B cell (primary cell): ENCODE measurements around the gene IL34. TPM values are rescaled to one million over a fixed set of nuclear protein-coding genes. Genes with fewer than 3 reads are reported as not detected.

ENCODE experiments used
- ATAC-seq: fragments of 200-7000 bp; cut with Tn5 transposase; one replicate; pipeline ENCODE4 v1.10.0; 2021; ENCODE audit warnings: low read depth, mild to moderate bottlenecking, moderate number of reproducible peaks, moderate library complexity
- CTCF ChIA-PET: fragments of 350-600 bp; sonication (Branson Sonifier 250); formaldehyde crosslinking; loops from one replicate; lab custom pipeline; 2021; ENCODE audit warnings: antibody characterized with exemption, inconsistent platforms; lab: Charles Lee
- POLR2A ChIA-PET: fragments of 350-600 bp; sonication (Branson Sonifier 250); formaldehyde crosslinking; loops from one replicate; lab custom pipeline; 2021; ENCODE audit warnings: antibody characterized with exemption; lab: Charles Lee
- DNase-seq: peaks from one replicate; pipeline ENCODE4 v3.0.0; 2013
- H2AFZ ChIP-seq: 2 replicates; pipeline ENCODE4 v1.6.1; 2012; ENCODE audit warnings: mild to moderate bottlenecking, low read depth, low read length; ENCODE audit not compliant: insufficient read depth, poor library complexity, severe bottlenecking
- H3K27ac ChIP-seq, 2 donors: 1 replicate in 1 of 2; 2 replicates in 1 of 2; pipeline ENCODE4 v1.5.1; 2012 to 2013; ENCODE audit warnings: low read length in 2 of 2, mild to moderate bottlenecking in 2 of 2, moderate library complexity in 1 of 2
- H3K27me3 ChIP-seq, 4 experiments: fragments of 200-600 bp in 1 of 4; sonication (generic) in 1 of 4; replicated peaks in 1 of 4; 1 replicate in 2 of 4; 2 replicates in 2 of 4; pipeline versions ENCODE4 v1.6.1 to v1.7.0; 2013 to 2016; ENCODE audit warnings: low read length in 3 of 4, mild to moderate bottlenecking in 2 of 4, mixed read lengths in 1 of 4, moderate library complexity in 1 of 4; ENCODE audit not compliant: insufficient read depth in 4 of 4, control insufficient read depth in 3 of 4; ENCODE audit errors: control extremely low read depth in 1 of 4
- H3K36me3 ChIP-seq, 2 experiments: replicated peaks in 1 of 2; 1 replicate in 1 of 2; 2 replicates in 1 of 2; pipeline versions ENCODE4 v1.6.1 to v1.7.1; 2013; ENCODE audit warnings: low read length in 1 of 2; ENCODE audit not compliant: insufficient read depth in 2 of 2, control insufficient read depth in 1 of 2; ENCODE audit errors: control extremely low read depth in 1 of 2, extremely low read depth in 1 of 2
- H3K4me1 ChIP-seq, 2 donors: fragments of 200-600 bp in 1 of 2; sonication (generic) in 1 of 2; 1 replicate in 1 of 2; 2 replicates in 1 of 2; pipeline versions ENCODE4 v1.5.1 to v1.6.1; 2013 to 2017; ENCODE audit warnings: low read length in 2 of 2; ENCODE audit not compliant: control insufficient read depth in 2 of 2, insufficient read depth in 2 of 2
- H3K4me2 ChIP-seq: replicated peaks from 2 replicates; pipeline ENCODE3; 2012; ENCODE audit warnings: mild to moderate bottlenecking, low read depth, low read length; ENCODE audit not compliant: poor library complexity, severe bottlenecking
- H3K4me3 ChIP-seq, 5 experiments: fragments of 200-600 bp in 1 of 5; sonication (generic) in 1 of 5; 1 replicate in 3 of 5; 2 replicates in 2 of 5; pipeline versions ENCODE4 v1.5.1 to v1.7.0; 2011 to 2016; ENCODE audit warnings: low read length in 4 of 5, mild to moderate bottlenecking in 4 of 5, low read depth in 2 of 5, control low read depth in 1 of 5, moderate library complexity in 1 of 5; ENCODE audit not compliant: insufficient read depth in 1 of 5; ENCODE audit errors: control extremely low read depth in 1 of 5, extremely low read depth in 1 of 5
- H3K79me2 ChIP-seq: fragments of 200-600 bp; sonication (generic); one replicate; pipeline ENCODE4 v1.6.0; 2016; ENCODE audit warnings: low read length; ENCODE audit not compliant: control insufficient read depth, insufficient read depth
- H3K9ac ChIP-seq: fragments of 200-600 bp; sonication (generic); 2 replicates; pipeline ENCODE4 v1.6.1; 2017; ENCODE audit warnings: mild to moderate bottlenecking, low read length, moderate library complexity
- H3K9me3 ChIP-seq, 3 donors: one replicate each; pipeline versions ENCODE4 v1.6.1 to v1.7.1; 2013; ENCODE audit warnings: low read length in 2 of 3; ENCODE audit not compliant: control insufficient read depth in 2 of 3, insufficient read depth in 1 of 3; ENCODE audit errors: control extremely low read depth in 1 of 3
- H4K20me1 ChIP-seq: 2 replicates; pipeline ENCODE4 v1.6.0; 2012; ENCODE audit warnings: mild to moderate bottlenecking, low read length; ENCODE audit not compliant: insufficient read depth, control insufficient read depth, poor library complexity, severe bottlenecking
- H3K27ac Mint-ChIP-seq: one replicate; pipeline ENCODE4 v1.8.0; 2021; ENCODE audit warnings: mixed read lengths
- H3K27me3 Mint-ChIP-seq: one replicate; pipeline ENCODE4 v1.8.0; 2021; ENCODE audit warnings: mixed read lengths
- H3K4me1 Mint-ChIP-seq: one replicate; pipeline ENCODE4 v1.8.0; 2021; ENCODE audit warnings: mixed read lengths
- H3K4me3 Mint-ChIP-seq: one replicate; pipeline ENCODE4 v1.8.0; 2021; ENCODE audit warnings: mixed read lengths
- H3K9me3 Mint-ChIP-seq: one replicate; pipeline ENCODE4 v1.8.0; 2022; ENCODE audit warnings: mixed read lengths; ENCODE audit not compliant: insufficient read depth
- CTCF ChIP-seq: fragments of 200-600 bp; IDR thresholded peaks from one replicate; pipeline ENCODE4 v1.8.0; 2022; ENCODE audit warnings: antibody characterized with exemption, mild to moderate bottlenecking
- EZH2 ChIP-seq: IDR thresholded peaks from 2 replicates; pipeline ENCODE4 v1.6.1; 2012; ENCODE audit warnings: borderline replicate concordance, low read depth, mild to moderate bottlenecking, moderate library complexity, low read length; ENCODE audit not compliant: insufficient read depth, poor library complexity, severe bottlenecking
- WGBS: methylation state at CpG from one replicate; pipeline ENCODE4 v1.1.5; 2013; ENCODE audit warnings: missing lambda C conversion rate; ENCODE audit not compliant: insufficient coverage; 5-methylcytosine and 5-hydroxymethylcytosine counted together
- intact Hi-C: fragments of 100-400 bp; cut with micrococcal nuclease; formaldehyde crosslinking; loops from one replicate; pipeline ENCODE4 v1.10.0; 2022
- polyA plus RNA-seq: library from polyadenylated mRNA; depleted of rRNA; stranded (reverse); fragments of >200 nt; gene quantifications from 2 replicates; pipeline ENCODE4 v1.2.3, GENCODE V29; 2012
- total RNA-seq, 2 donors: library from RNA; stranded (reverse); fragments of 120-200 nt in 1 of 2; gene quantifications; 1 replicate in 1 of 2; 2 replicates in 1 of 2; pipeline versions ENCODE4 v1.2.3 to v1.2.4, GENCODE V29; 2013 to 2022

IL34 gene
- total and polyA plus RNA-seq, 2 donors (not counting 1 experiment from before 2014, with no cell fraction given), result 0.09 TPM; not detected in 1

GRCh38 chr16:70684146-70685060 is 38.0 kb downstream of the IL34 start:
- intact Hi-C loops, result no loop called here
- no peak overlapping the region for H3K9ac ChIP-seq
- POLR2A ChIA-PET, result interaction anchor here (0.8 kb wide), 1 partner anchor 1130 kb away, joined by 6 read pairs; no protein-coding TSS in a partner anchor

More at GRCh38 chr16:70684146-70685060, 38.0 kb downstream of the IL34 start:
- Mint-ChIP-seq H3K4me3 (peak overlapping the region; percentile 60), H3K4me1 (peaks cover 9% of the 10 kb centered on the region), H3K27me3 (peaks cover 9% of the 10 kb centered on the region), H3K9me3 (no peaks in the 10 kb centered on the region), H3K27ac (no peak overlapping the region)
- Histone ChIP-seq H3K9me3 (no peaks in the 10 kb centered on the region), H3K4me2 (no peak overlapping the region), H3K79me2 (no peaks in the 10 kb centered on the region), H3K27me3 (peaks cover 0 to 25% (median 3%) of the 10 kb centered on the region in 4 experiments), H3K4me1 (peaks cover 0 to 4% of the 10 kb centered on the region in 2 donors), H4K20me1 (no peaks in the 10 kb centered on the region), H2AFZ (no peak overlapping the region), H3K27ac (no peak overlapping the region), H3K4me3 (no peak overlapping the region), H3K36me3 (no peaks in the 10 kb centered on the region)
- WGBS, result 97% methylated on average over 6 of the region's 14 CpGs
- CTCF ChIA-PET, result no interaction called here
- ATAC-seq (no peak), DNase-seq (no peak)
- TF ChIP-seq CTCF (no peak), EZH2 (no peak)
